Fibroblast of lung (primary cell): ENCODE results near the gene LTV1. TPM values are rescaled to one million over a fixed set of nuclear protein-coding genes. Genes with fewer than 3 reads are reported as not detected.
A peak's percentile ranks its signal among the peaks of the same experiment; 100 is the strongest.
"Not testable (repeated sequence)": the region's sequence is repeated elsewhere in the genome, so short reads cannot be mapped to it uniquely, and the experiment has no call there.

ENCODE experiments used
- DNase-seq, 2 donors: peaks; one replicate each; pipeline versions ENCODE4 v3.0.0 to v3.0.0-alpha.2; 2010; ENCODE audit warnings: low read depth in 2 of 2
- H2AFZ ChIP-seq: 2 replicates; pipeline ENCODE4 v1.5.1; 2012; ENCODE audit warnings: low read length, control low read depth, inconsistent platforms
- H3K27ac ChIP-seq: 2 replicates; pipeline ENCODE4 v1.5.1; 2011; ENCODE audit warnings: low read length, control low read depth; ENCODE audit not compliant: insufficient read depth
- H3K27me3 ChIP-seq: 2 replicates; pipeline ENCODE4 v1.5.1; 2011; ENCODE audit warnings: mild to moderate bottlenecking, low read length; ENCODE audit not compliant: control insufficient read depth, insufficient read depth
- H3K36me3 ChIP-seq: 2 replicates; pipeline ENCODE4 v1.5.1; 2011; ENCODE audit warnings: low read length; ENCODE audit not compliant: control insufficient read depth, insufficient read depth
- H3K4me1 ChIP-seq: 2 replicates; pipeline ENCODE4 v1.5.1; 2011; ENCODE audit warnings: low read length; ENCODE audit not compliant: control insufficient read depth, insufficient read depth; ENCODE audit errors: extremely low read depth
- H3K4me2 ChIP-seq: 2 replicates; pipeline ENCODE4 v1.5.1; 2011; ENCODE audit warnings: low read length, control low read depth; ENCODE audit not compliant: insufficient read depth; ENCODE audit errors: extremely low read depth
- H3K4me3 ChIP-seq, 4 experiments: fragments of 200-600 bp in 1 of 4; sonication (generic) in 1 of 4; replicated peaks in 1 of 4; 2 replicates each; pipeline ENCODE4 v1.5.1; 2011 to 2016; ENCODE audit warnings: low read length in 4 of 4, low read depth in 3 of 4, mild to moderate bottlenecking in 3 of 4, control low read depth in 2 of 4, inconsistent platforms in 1 of 4, mixed read lengths in 1 of 4; ENCODE audit not compliant: insufficient read depth in 1 of 4; ENCODE audit errors: control extremely low read depth in 1 of 4
- H3K79me2 ChIP-seq: 2 replicates; pipeline ENCODE4 v1.5.1; 2012; ENCODE audit warnings: mild to moderate bottlenecking, low read length, inconsistent platforms; ENCODE audit not compliant: control insufficient read depth, insufficient read depth
- H3K9ac ChIP-seq: 2 replicates; pipeline ENCODE4 v1.5.1; 2011; ENCODE audit warnings: mild to moderate bottlenecking, low read length, control low read depth; ENCODE audit not compliant: insufficient read depth
- H3K9me3 ChIP-seq: 2 replicates; pipeline ENCODE4 v1.5.1; 2012; ENCODE audit warnings: low read depth, low read length; ENCODE audit not compliant: control insufficient read depth, insufficient read depth
- H4K20me1 ChIP-seq: 2 replicates; pipeline ENCODE4 v1.5.1; 2011; ENCODE audit warnings: low read length; ENCODE audit not compliant: control insufficient read depth, insufficient read depth; ENCODE audit errors: extremely low read depth
- CTCF ChIP-seq, 2 donors: IDR thresholded peaks in 1 of 2; conservative IDR thresholded peaks in 1 of 2; 1 replicate in 1 of 2; 2 replicates in 1 of 2; pipeline ENCODE4 v1.5.1; 2011 to 2012; ENCODE audit warnings: low read length in 2 of 2, control low read depth in 1 of 2, inconsistent platforms in 1 of 2, low read depth in 1 of 2, mild to moderate bottlenecking in 1 of 2
- EZH2 ChIP-seq: IDR thresholded peaks from 2 replicates; pipeline ENCODE4 v1.5.1; 2012; ENCODE audit warnings: low read length, control low read depth, mild to moderate bottlenecking; ENCODE audit errors: missing control alignments
- polyA plus RNA-seq, 2 donors: library from polyadenylated mRNA; depleted of rRNA in 1 of 2; stranded (reverse) in 1 of 2; unstranded in 1 of 2; fragments of >200 nt; gene quantifications; 2 replicates each; pipeline ENCODE4 v1.2.1, GENCODE V29; 2011 to 2012; ENCODE audit warnings: missing spikeins in 1 of 2
- total RNA-seq: library from RNA; depleted of rRNA; stranded (reverse); fragments of >200 nt; gene quantifications from 2 replicates; pipeline ENCODE4 v1.2.1, GENCODE V29; 2014

The LTV1 gene
- total and polyA plus RNA-seq, 2 donors (not counting 1 experiment from before 2014, with no cell fraction given), result 18.2 to 30.2 TPM

GRCh38 chr6:143844006-143844405 is 868 bp downstream of the LTV1 start:
- Histone ChIP-seq H3K27ac (peak overlapping the region; percentile 99), H2AFZ (no peak overlapping the region), H4K20me1 (no peaks in the 10 kb centered on the region), H3K4me1 (no peaks in the 10 kb centered on the region), H3K79me2 (peaks cover 29% of the 10 kb centered on the region), H3K4me2 (peak overlapping the region; percentile 98), H3K27me3 (no peaks in the 10 kb centered on the region), H3K9ac (peak overlapping the region; percentile 92), H3K9me3 (no peaks in the 10 kb centered on the region), H3K4me3 (peak overlapping the region; percentile 70 to 96 (median 92)), H3K36me3 (peaks cover 20% of the 10 kb centered on the region)
- no peak for TF ChIP-seq CTCF (conservative IDR thresholded peaks at IDR 0.05 in 1 of 2, IDR thresholded peaks at IDR 0.05 in 1 of 2; ENCODE audit: low read depth in 1 of 2, low read length in 2 of 2)
- no peak for TF ChIP-seq EZH2
- peak; percentile 8 to 17 for DNase-seq

GRCh38 chr6:143845033-143845432 is 1.9 kb downstream of the LTV1 start:
- TF ChIP-seq EZH2, result no peak
- no peak for TF ChIP-seq CTCF (conservative IDR thresholded peaks at IDR 0.05 in 1 of 2, IDR thresholded peaks at IDR 0.05 in 1 of 2; ENCODE audit: low read depth in 1 of 2, low read length in 2 of 2)
- H3K36me3 ChIP-seq, result peaks cover 20% of the 10 kb centered on the region
- H3K79me2 ChIP-seq, result peaks cover 29% of the 10 kb centered on the region
- no peak overlapping the region for H3K4me2 ChIP-seq
- H3K9me3 ChIP-seq, result no peaks in the 10 kb centered on the region
- H3K27me3 ChIP-seq, result no peaks in the 10 kb centered on the region
- no peak for DNase-seq
- H2AFZ ChIP-seq, result no peak overlapping the region
- no peak overlapping the region for H3K9ac ChIP-seq
- H4K20me1 ChIP-seq, result no peaks in the 10 kb centered on the region
- H3K27ac ChIP-seq, result no peak overlapping the region
- no peak overlapping the region for H3K4me3 ChIP-seq
- H3K4me1 ChIP-seq, result no peaks in the 10 kb centered on the region

- H3K4me1 ChIP-seq, H4K20me1 ChIP-seq, H2AFZ ChIP-seq, H3K9ac ChIP-seq, H3K27ac ChIP-seq, H3K27me3 ChIP-seq, H3K36me3 ChIP-seq, DNase-seq, H3K79me2 ChIP-seq, H3K9me3 ChIP-seq, H3K4me3 ChIP-seq, H3K4me2 ChIP-seq: not testable (repeated sequence)
Measured at GRCh38 chr6:143851706-143852105, 8.6 kb downstream of the LTV1 start.

GRCh38 chr6:143855057-143855456 is 11.9 kb downstream of the LTV1 start:
- not testable (repeated sequence) for H4K20me1 ChIP-seq, H3K79me2 ChIP-seq, H2AFZ ChIP-seq, H3K4me2 ChIP-seq, H3K27me3 ChIP-seq, H3K4me1 ChIP-seq, H3K36me3 ChIP-seq, H3K27ac ChIP-seq, DNase-seq, H3K4me3 ChIP-seq, H3K9ac ChIP-seq, H3K9me3 ChIP-seq

- not testable (repeated sequence) for H3K4me2 ChIP-seq, H4K20me1 ChIP-seq, H3K79me2 ChIP-seq, H3K36me3 ChIP-seq, H2AFZ ChIP-seq, H3K9ac ChIP-seq, H3K27ac ChIP-seq, H3K4me1 ChIP-seq, H3K4me3 ChIP-seq, DNase-seq, H3K9me3 ChIP-seq, H3K27me3 ChIP-seq
Measured at GRCh38 chr6:143856762-143857161, 13.6 kb downstream of the LTV1 start.
